ENCODE results near the gene MYH7B.

MYH7B gene

GRCh38 chr20:34954904-34955230, 801 bp upstream of the MYH7B start:
- H3K4me3 ChIP-seq (ENCODE audit: insufficient read depth, low read depth, low read length): peak overlapping the region; percentile 87
- peaks cover 19% of the 10 kb centered on the region for H3K4me1 ChIP-seq (ENCODE audit: control insufficient read depth, insufficient read depth, low read length)
- H3K36me3 ChIP-seq (ENCODE audit: control insufficient read depth, insufficient read depth, low read length): peaks cover 4% of the 10 kb centered on the region
- no peak overlapping the region for H3K27ac ChIP-seq (ENCODE audit: insufficient read depth, low read depth, low read length, poor library complexity, severe bottlenecking)
- H3K9me3 ChIP-seq (ENCODE audit: control insufficient read depth, low read length): no peaks in the 10 kb centered on the region
- H3K27me3 ChIP-seq (ENCODE audit: control insufficient read depth, insufficient read depth, low read length, poor library complexity, severe bottlenecking): no peaks in the 10 kb centered on the region
- WGBS, 2 experiments: 22 to 25% methylated on average over 13 of the region's 13 CpGs

DNA sequence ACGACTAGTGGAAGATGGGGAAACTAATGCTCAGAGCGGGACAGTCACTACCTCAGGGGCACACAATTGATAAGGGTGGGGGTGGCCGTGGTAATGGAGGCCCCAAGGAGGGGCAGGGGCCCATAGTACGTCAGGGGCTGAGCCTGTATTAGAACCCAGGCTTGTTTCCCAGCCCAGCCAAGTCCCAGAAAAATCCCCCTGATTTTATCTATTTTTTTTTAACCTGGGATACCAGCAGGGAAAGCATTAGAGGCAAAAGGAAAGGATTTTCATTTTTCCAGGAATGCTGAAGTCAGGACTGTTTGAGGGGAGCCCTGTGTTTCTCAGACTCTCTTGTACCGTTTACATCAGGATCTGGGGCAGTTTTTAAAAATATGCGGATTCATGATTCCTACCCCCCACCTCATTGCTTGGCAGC, 382 bp downstream of the MYH7B start:
- 30 to 32% methylated on average over 6 of the region's 6 CpGs for WGBS, 2 experiments
- Histone ChIP-seq H3K4me3 (ENCODE audit: insufficient read depth, low read depth, low read length) (peak overlapping the region; percentile 87), H3K36me3 (ENCODE audit: control insufficient read depth, insufficient read depth, low read length) (no peaks in the 10 kb centered on the region), H3K27ac (ENCODE audit: insufficient read depth, low read depth, low read length, poor library complexity, severe bottlenecking) (peak overlapping the region; percentile 69), H3K9me3 (ENCODE audit: control insufficient read depth, low read length) (no peaks in the 10 kb centered on the region), H3K27me3 (ENCODE audit: control insufficient read depth, insufficient read depth, low read length, poor library complexity, severe bottlenecking) (no peaks in the 10 kb centered on the region), H3K4me1 (ENCODE audit: control insufficient read depth, insufficient read depth, low read length) (peaks cover 19% of the 10 kb centered on the region)

DNA sequence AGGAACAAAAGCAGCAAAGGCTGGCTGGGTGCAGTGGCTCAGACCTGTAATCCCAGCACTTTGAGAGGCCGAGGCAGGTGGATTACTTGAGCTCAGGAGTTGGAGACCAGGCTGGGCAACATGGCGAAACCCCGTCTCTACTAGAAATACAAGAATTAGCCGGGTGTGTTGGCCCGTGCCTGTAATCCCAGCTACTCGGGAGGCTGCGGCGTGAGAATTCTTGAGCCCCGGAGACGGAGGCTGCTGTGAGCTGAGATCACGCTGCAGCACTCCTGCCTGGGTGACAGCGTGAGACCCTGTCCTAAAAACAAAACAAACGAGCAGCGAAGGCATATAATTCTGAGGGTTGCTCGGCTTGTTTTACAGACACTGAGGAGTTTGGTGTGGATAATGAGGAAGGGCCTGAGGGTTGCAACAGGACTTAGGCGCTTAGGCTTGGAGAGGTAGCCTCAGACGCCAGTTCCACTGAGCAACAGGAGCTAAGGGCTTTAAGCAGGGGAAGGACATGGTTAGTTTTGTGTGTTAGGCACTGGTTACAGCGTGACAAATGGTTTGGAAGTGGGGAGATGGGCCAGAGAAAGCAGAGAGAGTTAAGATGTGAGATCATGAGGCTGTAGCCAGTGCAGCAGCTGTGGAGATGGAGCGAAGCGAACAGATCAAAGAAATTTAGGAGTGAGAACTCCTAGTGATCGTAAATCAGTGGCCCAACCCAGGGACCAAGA, 1.2 kb downstream of the MYH7B start:
- Histone ChIP-seq H3K36me3 (ENCODE audit: control insufficient read depth, insufficient read depth, low read length) (no peaks in the 10 kb centered on the region), H3K27ac (ENCODE audit: insufficient read depth, low read depth, low read length, poor library complexity, severe bottlenecking) (peak overlapping the region; percentile 8), H3K27me3 (ENCODE audit: control insufficient read depth, insufficient read depth, low read length, poor library complexity, severe bottlenecking) (no peaks in the 10 kb centered on the region), H3K4me1 (ENCODE audit: control insufficient read depth, insufficient read depth, low read length) (peaks cover 17% of the 10 kb centered on the region), H3K4me3 (ENCODE audit: insufficient read depth, low read depth, low read length) (no peak overlapping the region), H3K9me3 (ENCODE audit: control insufficient read depth, low read length) (no peaks in the 10 kb centered on the region)
- WGBS, 2 experiments: 87 to 88% methylated on average over 21 of the region's 21 CpGs

DNA sequence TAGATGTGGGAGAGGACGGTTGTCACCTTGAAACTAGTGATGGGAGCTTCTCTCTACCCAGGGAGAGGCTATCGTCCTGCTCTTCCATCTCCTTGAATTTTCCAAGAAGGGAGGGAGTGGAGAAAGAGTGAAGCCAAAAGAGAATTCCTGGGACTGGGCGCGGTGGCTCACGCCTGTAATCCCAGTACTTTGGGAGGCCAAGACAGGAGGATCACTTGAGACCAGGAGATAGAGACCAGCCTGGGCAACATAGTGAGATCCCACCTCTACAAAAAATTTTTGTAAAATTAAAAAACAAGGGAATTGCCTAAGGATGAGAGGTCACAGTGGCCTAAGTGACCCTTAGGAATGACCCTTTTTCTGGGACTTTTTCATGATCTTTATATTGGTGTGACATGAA, 8.8 kb downstream of the MYH7B start:
- Histone ChIP-seq H3K27ac (ENCODE audit: insufficient read depth, low read depth, low read length, poor library complexity, severe bottlenecking) (no peak overlapping the region), H3K4me3 (ENCODE audit: insufficient read depth, low read depth, low read length) (no peak overlapping the region), H3K27me3 (ENCODE audit: control insufficient read depth, insufficient read depth, low read length, poor library complexity, severe bottlenecking) (no peaks in the 10 kb centered on the region), H3K4me1 (ENCODE audit: control insufficient read depth, insufficient read depth, low read length) (peaks cover 4% of the 10 kb centered on the region), H3K36me3 (ENCODE audit: control insufficient read depth, insufficient read depth, low read length) (no peaks in the 10 kb centered on the region), H3K9me3 (ENCODE audit: control insufficient read depth, low read length) (no peaks in the 10 kb centered on the region)
- WGBS, 2 experiments: 89 to 90% methylated on average over 5 of the region's 5 CpGs

- no peaks in the 10 kb centered on the region for H3K9me3 ChIP-seq (ENCODE audit: control insufficient read depth, low read length)
- no peak overlapping the region for H3K27ac ChIP-seq (ENCODE audit: insufficient read depth, low read depth, low read length, poor library complexity, severe bottlenecking)
- peaks cover 4% of the 10 kb centered on the region for H3K4me1 ChIP-seq (ENCODE audit: control insufficient read depth, insufficient read depth, low read length)
- WGBS, 2 experiments: 90 to 91% methylated on average over 5 of the region's 5 CpGs
- H3K4me3 ChIP-seq (ENCODE audit: insufficient read depth, low read depth, low read length): no peak overlapping the region
- no peaks in the 10 kb centered on the region for H3K36me3 ChIP-seq (ENCODE audit: control insufficient read depth, insufficient read depth, low read length)
- no peaks in the 10 kb centered on the region for H3K27me3 ChIP-seq (ENCODE audit: control insufficient read depth, insufficient read depth, low read length, poor library complexity, severe bottlenecking)
Observed at GRCh38 chr20:34965051-34965450, 9.4 kb downstream of the MYH7B start.

- Histone ChIP-seq H3K4me3 (ENCODE audit: insufficient read depth, low read depth, low read length) (no peak overlapping the region), H3K27ac (ENCODE audit: insufficient read depth, low read depth, low read length, poor library complexity, severe bottlenecking) (no peak overlapping the region), H3K9me3 (ENCODE audit: control insufficient read depth, low read length) (no peaks in the 10 kb centered on the region), H3K27me3 (ENCODE audit: control insufficient read depth, insufficient read depth, low read length, poor library complexity, severe bottlenecking) (no peaks in the 10 kb centered on the region), H3K36me3 (ENCODE audit: control insufficient read depth, insufficient read depth, low read length) (no peaks in the 10 kb centered on the region), H3K4me1 (ENCODE audit: control insufficient read depth, insufficient read depth, low read length) (peaks cover 4% of the 10 kb centered on the region)
- 92 to 94% methylated on average over 5 of the region's 5 CpGs for WGBS, 2 experiments
Observed at GRCh38 chr20:34967421-34967820, 11.8 kb downstream of the MYH7B start.

DNA sequence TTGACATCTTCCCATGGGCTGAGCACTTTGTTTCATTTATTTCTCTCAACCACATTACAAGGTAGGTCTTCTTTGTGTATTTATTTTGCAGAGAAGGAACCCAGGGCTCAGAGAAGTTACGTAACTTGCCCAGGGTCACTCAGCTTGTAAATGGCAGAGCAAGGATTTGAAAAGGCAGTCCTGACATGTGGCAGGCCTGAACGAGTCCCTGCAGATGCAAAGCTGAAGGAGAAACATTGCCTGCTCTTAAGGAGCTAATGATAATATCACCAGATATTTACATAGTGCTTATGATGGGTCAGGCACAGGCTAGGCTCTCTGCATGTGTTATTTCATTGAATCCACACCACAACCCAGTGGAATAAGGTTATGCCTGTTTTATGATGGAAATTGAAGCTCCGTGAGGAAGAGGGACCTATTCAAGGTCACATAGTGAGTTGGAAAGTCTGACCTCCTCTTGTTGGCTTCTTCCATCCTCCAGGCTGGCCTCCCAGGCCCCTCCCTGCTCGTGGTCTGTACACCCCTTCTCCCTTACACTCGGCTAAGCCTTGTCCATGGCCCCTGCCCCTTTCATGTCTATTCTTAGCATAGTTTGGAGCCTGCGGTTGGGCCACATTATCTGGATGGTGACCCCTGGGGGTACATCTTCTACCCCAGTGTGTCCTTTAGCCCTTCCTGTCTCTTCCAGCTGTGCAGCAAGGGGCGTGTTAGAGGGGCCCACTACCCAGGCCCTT, 12.5 kb downstream of the MYH7B start:
- H3K4me3 ChIP-seq (ENCODE audit: insufficient read depth, low read depth, low read length): no peak overlapping the region
- H3K9me3 ChIP-seq (ENCODE audit: control insufficient read depth, low read length): no peaks in the 10 kb centered on the region
- H3K36me3 ChIP-seq (ENCODE audit: control insufficient read depth, insufficient read depth, low read length): no peaks in the 10 kb centered on the region
- WGBS, 2 experiments: 84 to 86% methylated on average over 7 of the region's 7 CpGs
- no peak overlapping the region for H3K27ac ChIP-seq (ENCODE audit: insufficient read depth, low read depth, low read length, poor library complexity, severe bottlenecking)
- no peaks in the 10 kb centered on the region for H3K27me3 ChIP-seq (ENCODE audit: control insufficient read depth, insufficient read depth, low read length, poor library complexity, severe bottlenecking)
- H3K4me1 ChIP-seq (ENCODE audit: control insufficient read depth, insufficient read depth, low read length): peaks cover 4% of the 10 kb centered on the region

DNA sequence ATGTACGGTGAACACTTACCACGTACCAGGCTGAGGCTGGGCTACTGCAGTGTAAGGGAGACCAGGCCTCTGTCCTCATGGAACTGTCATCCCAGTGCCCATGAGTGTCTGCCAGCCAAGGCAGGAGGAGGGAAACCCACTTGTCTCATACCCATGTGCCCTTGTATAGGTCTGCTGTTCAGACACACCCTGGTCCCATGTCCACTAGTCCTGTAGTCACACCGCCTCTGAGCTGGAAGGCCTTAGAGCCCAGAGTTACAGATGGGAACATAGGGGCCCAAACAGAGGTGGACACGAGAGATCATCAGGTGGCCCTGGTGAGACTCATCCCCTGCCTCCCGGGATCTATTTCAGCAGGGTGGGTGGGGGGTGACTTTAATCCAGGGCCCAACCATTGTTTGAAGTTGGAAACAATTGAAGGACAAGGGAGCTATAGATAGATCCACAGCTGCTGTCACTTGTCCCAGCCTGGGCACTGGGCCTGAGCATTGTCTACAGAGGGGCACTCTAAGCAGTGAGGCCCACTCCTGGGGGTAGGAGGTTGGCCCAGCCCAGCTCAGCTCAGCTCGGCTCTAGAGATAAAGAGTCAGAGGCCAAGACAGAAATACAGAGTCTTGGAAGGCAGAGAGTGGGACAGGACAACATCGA, 14.6 kb downstream of the MYH7B start:
- H3K27me3 ChIP-seq (ENCODE audit: control insufficient read depth, insufficient read depth, low read length, poor library complexity, severe bottlenecking): no peaks in the 10 kb centered on the region
- 89 to 91% methylated on average over 7 of the region's 7 CpGs for WGBS, 2 experiments
- peaks cover 4% of the 10 kb centered on the region for H3K4me1 ChIP-seq (ENCODE audit: control insufficient read depth, insufficient read depth, low read length)
- no peaks in the 10 kb centered on the region for H3K36me3 ChIP-seq (ENCODE audit: control insufficient read depth, insufficient read depth, low read length)
- H3K9me3 ChIP-seq (ENCODE audit: control insufficient read depth, low read length): no peaks in the 10 kb centered on the region
- no peak overlapping the region for H3K4me3 ChIP-seq (ENCODE audit: insufficient read depth, low read depth, low read length)
- H3K27ac ChIP-seq (ENCODE audit: insufficient read depth, low read depth, low read length, poor library complexity, severe bottlenecking): no peak overlapping the region

DNA sequence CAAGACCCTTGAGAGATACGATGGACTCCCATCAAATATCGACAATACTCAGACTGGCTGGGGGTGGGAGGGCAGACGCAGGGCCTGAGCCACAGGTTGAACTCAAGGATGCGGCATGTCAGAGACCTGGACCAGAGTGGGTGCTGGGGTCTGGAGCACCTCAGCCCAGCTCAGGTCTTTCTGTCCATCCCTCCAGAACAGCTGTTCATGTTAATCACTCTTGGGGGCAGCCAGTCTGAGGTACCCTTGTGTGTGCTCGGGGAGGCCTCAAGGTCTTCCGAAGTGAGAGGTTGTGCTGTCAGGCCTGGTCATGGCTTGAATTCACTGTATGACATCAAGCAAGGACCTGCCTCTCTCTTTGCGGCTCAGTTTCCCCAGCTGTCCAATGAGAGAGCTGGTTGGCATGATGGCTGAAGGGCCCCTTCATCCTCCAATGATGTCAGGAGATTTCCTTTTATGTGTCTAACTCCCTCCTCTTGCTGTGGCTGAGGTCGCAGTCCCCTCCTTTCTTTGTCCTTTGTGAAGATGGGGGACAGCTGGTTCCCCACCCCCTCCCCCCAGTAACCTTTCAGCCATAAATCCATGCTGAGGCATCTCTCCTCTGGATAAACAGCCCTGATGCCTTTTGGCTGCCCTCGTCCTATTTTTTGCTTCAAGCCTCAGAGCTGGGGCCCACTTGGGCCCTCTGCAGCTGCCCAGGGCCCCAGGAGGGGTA, 15.3 kb downstream of the MYH7B start:
- H3K4me1 ChIP-seq (ENCODE audit: control insufficient read depth, insufficient read depth, low read length): peaks cover 4% of the 10 kb centered on the region
- H3K27ac ChIP-seq (ENCODE audit: insufficient read depth, low read depth, low read length, poor library complexity, severe bottlenecking): no peak overlapping the region
- H3K4me3 ChIP-seq (ENCODE audit: insufficient read depth, low read depth, low read length): no peak overlapping the region
- no peaks in the 10 kb centered on the region for H3K27me3 ChIP-seq (ENCODE audit: control insufficient read depth, insufficient read depth, low read length, poor library complexity, severe bottlenecking)
- 94% methylated on average over 9 of the region's 9 CpGs for WGBS, 2 experiments
- H3K36me3 ChIP-seq (ENCODE audit: control insufficient read depth, insufficient read depth, low read length): no peaks in the 10 kb centered on the region
- H3K9me3 ChIP-seq (ENCODE audit: control insufficient read depth, low read length): no peaks in the 10 kb centered on the region

All from ectodermal cell (in vitro differentiated cells).